ENCODE measurements around the gene ACVR2A.

Gene ACVR2A

DNA sequence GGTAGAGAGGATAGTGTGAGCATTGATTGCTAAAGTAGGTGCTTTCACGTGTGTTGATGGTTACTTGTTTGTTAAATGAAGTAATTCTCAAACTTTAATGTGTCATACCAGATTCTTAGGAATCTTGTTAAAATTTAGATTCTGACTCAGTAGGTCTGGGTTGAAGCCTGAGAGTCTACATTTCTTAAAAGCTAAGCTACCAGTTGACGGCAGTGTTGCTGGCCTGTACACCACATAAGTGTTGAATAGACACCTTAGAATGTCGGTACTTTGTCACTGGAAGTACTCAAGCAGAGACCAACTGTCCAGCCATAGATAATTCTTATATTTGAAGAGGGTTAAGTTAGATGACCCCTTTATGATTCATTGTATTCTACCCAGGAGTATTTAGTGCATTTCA is 79.8 kb downstream of the ACVR2A start:
- DNase-seq (ENCODE audit: low read depth, low spot score) = no peak

- no peak for DNase-seq (ENCODE audit: low read depth, low spot score)
These were observed 81.1 kb downstream of the ACVR2A start for GRCh38 chr2:147925886-147926285.

DNA sequence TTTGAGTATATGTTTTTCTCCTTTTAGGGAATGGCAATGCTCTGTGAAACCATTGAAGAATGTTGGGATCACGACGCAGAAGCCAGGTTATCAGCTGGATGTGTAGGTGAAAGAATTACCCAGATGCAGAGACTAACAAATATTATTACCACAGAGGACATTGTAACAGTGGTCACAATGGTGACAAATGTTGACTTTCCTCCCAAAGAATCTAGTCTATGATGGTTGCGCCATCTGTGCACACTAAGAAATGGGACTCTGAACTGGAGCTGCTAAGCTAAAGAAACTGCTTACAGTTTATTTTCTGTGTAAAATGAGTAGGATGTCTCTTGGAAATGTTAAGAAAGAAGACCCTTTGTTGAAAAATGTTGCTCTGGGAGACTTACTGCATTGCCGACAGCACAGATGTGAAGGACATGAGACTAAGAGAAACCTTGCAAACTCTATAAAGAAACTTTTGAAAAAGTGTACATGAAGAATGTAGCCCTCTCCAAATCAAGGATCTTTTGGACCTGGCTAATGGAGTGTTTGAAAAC is 82.3 kb downstream of the ACVR2A start:
- DNase-seq (ENCODE audit: low read depth, low spot score) = no peak

DNA sequence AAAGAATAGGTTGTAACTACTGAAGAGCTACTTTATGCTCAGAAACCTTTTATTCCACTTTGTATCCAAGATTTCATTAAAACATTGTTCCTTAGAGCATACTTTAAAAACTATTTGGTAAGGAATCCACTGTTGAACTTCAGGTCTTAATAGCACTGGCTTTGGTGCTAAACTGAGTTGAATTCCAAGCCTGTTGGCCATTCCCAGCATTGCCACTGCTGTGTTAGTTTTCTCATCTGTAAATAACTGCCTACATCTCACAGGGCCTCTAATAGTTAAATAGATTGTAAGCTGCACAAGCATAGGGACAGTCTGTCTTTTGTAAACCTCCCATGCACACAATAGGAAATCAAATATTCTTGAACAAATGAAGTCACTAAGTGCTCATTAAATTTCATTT is 89.1 kb downstream of the ACVR2A start:
- DNase-seq (ENCODE audit: low read depth, low spot score) = no peak

GRCh38 chr2:147934881-147935620 is 90.2 kb downstream of the ACVR2A start:
- no peak for DNase-seq (ENCODE audit: low read depth, low spot score)

DNA sequence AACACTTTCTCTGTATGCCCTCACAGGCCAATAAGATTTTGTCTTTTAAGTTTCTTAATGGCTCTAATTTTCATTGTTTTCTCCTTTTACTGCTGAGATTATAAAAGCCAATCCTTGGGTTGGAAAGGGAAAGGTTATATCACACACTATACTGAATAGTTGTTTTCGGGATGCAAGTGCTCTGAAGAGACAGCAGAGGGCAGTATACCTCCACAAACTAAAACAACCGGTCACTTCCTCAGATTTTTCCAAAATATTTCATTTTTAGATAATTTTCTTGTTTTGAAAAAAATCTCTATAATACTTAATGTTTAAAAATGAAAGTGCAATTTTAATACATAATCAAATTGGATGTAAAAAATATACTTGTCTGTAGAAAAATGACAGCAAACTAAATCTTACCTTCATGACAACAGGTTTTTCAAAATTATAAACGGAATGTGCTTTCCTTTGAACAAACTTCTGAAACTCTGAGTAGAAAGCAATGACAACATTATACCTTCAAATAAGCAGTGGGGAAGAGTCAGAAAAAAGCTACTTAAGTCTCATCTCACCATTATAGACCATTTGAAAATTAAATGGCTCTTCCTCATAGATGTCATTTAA is 93.0 kb downstream of the ACVR2A start:
- DNase-seq (ENCODE audit: low read depth, low spot score) = no peak

GRCh38 chr2:147939313-147939712 is 94.5 kb downstream of the ACVR2A start:
- no peak for DNase-seq (ENCODE audit: low read depth, low spot score)

DNA sequence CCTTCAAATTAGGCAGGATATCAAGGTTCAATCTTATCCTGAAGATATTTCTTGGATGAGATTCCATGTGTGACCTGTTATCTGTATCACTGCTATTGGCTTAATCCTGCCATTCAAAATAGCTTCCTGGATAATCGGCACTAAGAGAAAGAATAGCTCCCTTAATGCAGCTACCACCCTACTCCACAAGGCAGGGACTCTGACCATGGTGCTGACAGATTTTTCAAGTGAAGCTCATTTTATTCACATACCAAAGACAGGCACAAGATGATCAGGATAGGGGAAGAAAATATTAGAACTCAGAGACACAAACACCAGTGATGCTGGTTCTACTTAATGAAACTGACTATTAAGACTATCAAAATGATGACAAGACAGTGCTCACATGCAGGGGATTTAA is 100.8 kb downstream of the ACVR2A start:
- no peak for DNase-seq (ENCODE audit: low read depth, low spot score)

- DNase-seq (ENCODE audit: low read depth, low spot score) = no peak
These were observed 107.3 kb downstream of the ACVR2A start for GRCh38 chr2:147952118-147952517.

DNA sequence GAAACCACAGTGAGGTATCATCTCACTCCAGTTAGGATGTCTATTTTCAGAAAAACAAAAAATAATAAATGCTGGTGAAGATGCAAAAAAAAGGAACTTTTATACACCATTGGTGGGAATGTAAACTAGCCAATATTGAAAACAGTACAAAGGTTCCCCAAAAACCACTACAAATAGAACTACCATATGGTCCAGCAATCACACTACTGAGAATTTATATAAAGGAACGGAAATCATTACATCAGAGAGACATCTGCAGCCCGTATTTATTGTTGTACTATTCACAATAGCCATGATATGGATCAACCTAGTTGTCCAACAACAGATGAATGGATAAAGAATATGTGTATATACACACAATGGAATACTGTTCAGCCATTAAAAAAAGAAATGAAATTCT is 123.7 kb downstream of the ACVR2A start:
- no peak for DNase-seq (ENCODE audit: low read depth, low spot score)

DNA sequence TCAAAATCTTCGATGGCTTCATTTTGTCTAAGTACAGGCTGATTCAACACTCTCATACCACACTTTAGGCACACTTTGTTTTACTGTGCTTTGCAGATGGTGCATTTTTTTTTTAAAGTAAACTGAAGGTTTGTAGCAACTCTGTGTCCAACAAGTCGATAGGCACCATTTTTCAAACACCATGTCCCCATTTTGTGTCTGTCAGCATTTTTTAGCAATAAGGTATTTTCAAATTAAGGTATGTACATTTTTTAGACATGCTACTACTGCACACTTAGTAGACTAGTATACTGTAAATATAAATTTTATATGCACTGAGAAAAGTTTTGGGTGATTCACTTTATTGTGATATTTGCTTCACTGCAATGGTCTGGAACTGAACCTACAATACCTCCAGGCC is 131.3 kb downstream of the ACVR2A start:
- no peak for DNase-seq (ENCODE audit: low read depth, low spot score)

GRCh38 chr2:147977679-147978078 is 132.8 kb downstream of the ACVR2A start:
- DNase-seq (ENCODE audit: low read depth, low spot score) = no peak
